HCT116 (cell line): Measurements from ENCODE around the gene FAM221B. TPM values are rescaled to one million over a fixed set of nuclear protein-coding genes. Genes with fewer than 3 reads are reported as not detected.

Experiments used
- ATAC-seq: fragments of 200-7000 bp; cut with Tn5 transposase; 2 replicates; pipeline ENCODE4 v1.9.1; 2020; ENCODE audit warnings: mild to moderate bottlenecking, moderate library complexity
- BruUV-seq: library from RNA; stranded (reverse); fragments of 400-500 nt; replicated peaks from 2 replicates; lab custom pipeline; 2021; lab: Mats Ljungman, UMichigan
- CTCF ChIA-PET: fragments of 300-600 bp; sonication (Branson Sonifier 250); formaldehyde crosslinking; loops from one replicate; lab custom pipeline; 2021; ENCODE audit warnings: antibody characterized with exemption; lab: Charles Lee
- POLR2A ChIA-PET: fragments of 300-600, 350-600 bp; sonication (Branson Sonifier 250); formaldehyde crosslinking; loops from one replicate; lab custom pipeline; 2021; ENCODE audit warnings: antibody characterized with exemption; lab: Charles Lee
- RAD21 ChIA-PET, 2 experiments: fragments of 300-600 bp; sonication (Branson Sonifier 250); formaldehyde crosslinking; loops; one replicate each; lab custom pipeline; 2023; ENCODE audit warnings: low total read pairs in 2 of 2; ENCODE audit not compliant: uncharacterized antibody in 2 of 2, unreplicated experiment in 2 of 2, low non-redundant PET in 1 of 2; lab: Charles Lee
- DNase-seq: peaks from one replicate; pipeline ENCODE4 v3.0.0-alpha.2; 2010; ENCODE audit warnings: low read depth, low spot score
- H2AFZ ChIP-seq: fragments of 200-600 bp; shearing (Covaris generic), sonication (generic); 2 replicates; pipeline ENCODE4 v1.6.1; 2017; ENCODE audit warnings: low read depth, mixed run types, mixed read lengths, antibody characterized with exemption, low read length; ENCODE audit not compliant: poor library complexity, severe bottlenecking
- H3K27ac ChIP-seq: 2 replicates; pipeline ENCODE4 v1.5.1; 2012; ENCODE audit warnings: low read depth, low read length
- H3K27me3 ChIP-seq: fragments of 200-600 bp; sonication (generic); 2 replicates; pipeline ENCODE4 v1.6.1; 2016; ENCODE audit warnings: mixed run types, low read length, mixed read lengths; ENCODE audit not compliant: insufficient read depth
- H3K36me3 ChIP-seq, 2 experiments: fragments of 200-500 bp in 1 of 2; fragments of 200-600 bp in 1 of 2; sonication (Bioruptor generic) in 1 of 2; sonication (generic) in 1 of 2; 2 replicates each; pipeline versions ENCODE4 v1.5.1 to v1.6.1; 2014 to 2016; ENCODE audit warnings: low read length in 2 of 2, inconsistent platforms in 1 of 2, mixed read lengths in 1 of 2, mixed run types in 1 of 2; ENCODE audit not compliant: insufficient read depth in 2 of 2, control insufficient read depth in 1 of 2
- H3K4me1 ChIP-seq, 2 experiments: fragments of 200-600 bp in 1 of 2; sonication (generic) in 1 of 2; 2 replicates each; pipeline versions ENCODE4 v1.5.1 to v1.6.1; 2012 to 2017; ENCODE audit warnings: low read length in 2 of 2, inconsistent platforms in 1 of 2, mild to moderate bottlenecking in 1 of 2, mixed read lengths in 1 of 2, mixed run types in 1 of 2, moderate library complexity in 1 of 2; ENCODE audit not compliant: insufficient read depth in 2 of 2, control insufficient read depth in 1 of 2
- H3K4me2 ChIP-seq: fragments of 200-600 bp; sonication (generic); 2 replicates; pipeline ENCODE4 v1.6.1; 2017; ENCODE audit warnings: mixed run types, low read length, mixed read lengths
- H3K4me3 ChIP-seq, 2 experiments: fragments of 200-600 bp in 1 of 2; sonication (generic) in 1 of 2; replicated peaks in 1 of 2; 2 replicates each; pipeline ENCODE4 v1.5.1; 2011 to 2016; ENCODE audit warnings: low read length in 2 of 2, control low read depth in 1 of 2, low read depth in 1 of 2, mild to moderate bottlenecking in 1 of 2, mixed read lengths in 1 of 2, mixed run types in 1 of 2
- H3K79me2 ChIP-seq: fragments of 200-600 bp; sonication (generic); 2 replicates; pipeline ENCODE4 v1.6.1; 2017; ENCODE audit warnings: mild to moderate bottlenecking, mixed run types, low read length, moderate library complexity, mixed read lengths; ENCODE audit not compliant: insufficient read depth
- H3K9ac ChIP-seq: fragments of 200-600 bp; sonication (generic); 2 replicates; pipeline ENCODE4 v1.6.1; 2016; ENCODE audit warnings: low read length, mixed read lengths
- H3K9me2 ChIP-seq: fragments of 200-600 bp; sonication (generic), shearing (Covaris generic); 2 replicates; pipeline ENCODE4 v1.6.1; 2017; ENCODE audit warnings: mixed run types, mild to moderate bottlenecking, moderate library complexity; ENCODE audit not compliant: insufficient read depth
- H3K9me3 ChIP-seq, 2 experiments: fragments of 200-500 bp in 1 of 2; fragments of 200-600 bp in 1 of 2; sonication (Bioruptor generic) in 1 of 2; sonication (generic) in 1 of 2; 2 replicates each; pipeline ENCODE4 v1.6.1; 2014 to 2017; ENCODE audit warnings: low read length in 2 of 2, mixed read lengths in 2 of 2, inconsistent platforms in 1 of 2, low read depth in 1 of 2, mild to moderate bottlenecking in 1 of 2, mixed run types in 1 of 2, moderate library complexity in 1 of 2; ENCODE audit not compliant: control insufficient read depth in 1 of 2, insufficient read depth in 1 of 2
- H4K20me1 ChIP-seq: fragments of 200-600 bp; sonication (generic), shearing (Covaris generic); 2 replicates; pipeline ENCODE4 v1.6.1; 2017; ENCODE audit warnings: mixed run types, mild to moderate bottlenecking, moderate library complexity; ENCODE audit not compliant: insufficient read depth
- ATF3 ChIP-seq: IDR thresholded peaks from 2 replicates; pipeline ENCODE4 v1.6.1; 2012
- CEBPB ChIP-seq: IDR thresholded peaks from 2 replicates; pipeline ENCODE4 v1.6.1; 2012; ENCODE audit warnings: low read depth
- CTCF ChIP-seq, 3 experiments: fragments of 200-600 bp in 1 of 3; sonication (generic) in 1 of 3; IDR thresholded peaks in 2 of 3; conservative IDR thresholded peaks in 1 of 3; 2 replicates each; pipeline ENCODE4 v1.5.1; 2012 to 2017; ENCODE audit warnings: low read depth in 2 of 3, low read length in 2 of 3, antibody characterized with exemption in 1 of 3, borderline replicate concordance in 1 of 3, control low read depth in 1 of 3, mild to moderate bottlenecking in 1 of 3, mixed read lengths in 1 of 3, mixed run types in 1 of 3, moderate library complexity in 1 of 3; ENCODE audit not compliant: insufficient read depth in 1 of 3
- EGR1 ChIP-seq: IDR thresholded peaks from 2 replicates; pipeline ENCODE4 v1.6.1; 2012; ENCODE audit warnings: low read depth
- ELF1 ChIP-seq: IDR thresholded peaks from 2 replicates; pipeline ENCODE4 v1.6.1; 2012; ENCODE audit warnings: low read depth, borderline replicate concordance
- EZH2 ChIP-seq: fragments of 200-600 bp; sonication (generic); IDR thresholded peaks from 2 replicates; pipeline ENCODE4 v1.6.1; 2017; ENCODE audit warnings: antibody characterized with exemption, mixed run types
- EZH2phosphoT487 ChIP-seq: fragments of 200-600 bp; IDR thresholded peaks from 2 replicates; pipeline ENCODE4 v1.6.1; 2018; ENCODE audit warnings: antibody characterized with exemption, borderline replicate concordance
- JUND ChIP-seq: IDR thresholded peaks from 2 replicates; pipeline ENCODE4 v1.6.1; 2012
- POLR2A ChIP-seq: IDR thresholded peaks from 2 replicates; pipeline ENCODE4 v1.7.0; 2011; ENCODE audit warnings: borderline replicate concordance; ENCODE audit not compliant: insufficient read depth, insufficient read length; ENCODE audit errors: extremely low read depth
- POLR2AphosphoS5 ChIP-seq: IDR thresholded peaks from 2 replicates; pipeline ENCODE4 v1.6.1; 2011; ENCODE audit warnings: mild to moderate bottlenecking, low read depth, low read length, moderate library complexity
- REST ChIP-seq: IDR thresholded peaks from 2 replicates; pipeline ENCODE4 v1.6.1; 2012; ENCODE audit warnings: low read depth
- SP1 ChIP-seq: IDR thresholded peaks from 2 replicates; pipeline ENCODE4 v1.6.1; 2012; ENCODE audit warnings: low read depth
- SRF ChIP-seq: IDR thresholded peaks from 2 replicates; pipeline ENCODE4 v1.6.1; 2012; ENCODE audit warnings: low read depth
- YY1 ChIP-seq: IDR thresholded peaks from 2 replicates; pipeline ENCODE4 v1.6.1; 2011; ENCODE audit warnings: low read length, low read depth, moderate library complexity, mild to moderate bottlenecking; ENCODE audit not compliant: insufficient replicate concordance; ENCODE audit errors: extremely low read depth
- ZFX ChIP-seq: fragments of 450-650 bp; IDR thresholded peaks from 2 replicates; pipeline ENCODE4 v1.6.1; 2017
- intact Hi-C: fragments of 100-400 bp; cut with micrococcal nuclease; formaldehyde crosslinking; loops from 2 replicates; pipeline ENCODE4 v1.10.0; 2022
- total RNA-seq: library from RNA; stranded (reverse); gene quantifications from one replicate; pipeline ENCODE4 v1.2.1, GENCODE V29; 2021; ENCODE audit not compliant: unreplicated experiment

The FAM221B gene
- total RNA-seq, 1 experiment from 2014 or later: not detected

- Histone ChIP-seq H3K27ac (no peak overlapping the region), H3K9me3 (no peaks in the 10 kb centered on the region), H3K79me2 (no peaks in the 10 kb centered on the region), H3K36me3 (no peaks in the 10 kb centered on the region), H3K27me3 (no peaks in the 10 kb centered on the region), H3K4me1 (peaks cover 3 to 6% of the 10 kb centered on the region in 2 experiments; a peak in 2 of 4 replicates), H3K4me3 (no peak overlapping the region), H3K9ac (no peak overlapping the region), H4K20me1 (no peaks in the 10 kb centered on the region), H2AFZ (no peak overlapping the region), H3K9me2 (no peaks in the 10 kb centered on the region), H3K4me2 (no peak overlapping the region)
- TF ChIP-seq REST: no peak
- no peak for TF ChIP-seq POLR2AphosphoS5
- TF ChIP-seq POLR2A: no peak
- TF ChIP-seq JUND: no peak
- no peak for TF ChIP-seq SRF
- BruUV-seq: no TSS peak
- ChIA-PET RAD21 (no interaction called here), CTCF (interaction anchor here (1.8 kb wide), 1 partner anchor 14 kb away, joined by 5 read pairs; no protein-coding TSS in a partner anchor), POLR2A (no interaction called here)
- DNase-seq (no peak), ATAC-seq (no peak)
- intact Hi-C loops: no loop called here
These were observed 40.4 kb upstream of the FAM221B start for GRCh38 chr9:35868933-35869332.

GRCh38 chr9:35867538-35867937 is 39.0 kb upstream of the FAM221B start:
- peaks cover 3 to 6% of the 10 kb centered on the region in 2 experiments; a peak in 2 of 4 replicates for H3K4me1 ChIP-seq
- CTCF ChIA-PET: interaction anchor here (1.8 kb wide), 1 partner anchor 15 kb away, joined by 5 read pairs; no protein-coding TSS in a partner anchor
- H3K27ac ChIP-seq: no peak overlapping the region
- POLR2A ChIA-PET: no interaction called here
- no peaks in the 10 kb centered on the region for H3K9me3 ChIP-seq
- DNase-seq: no peak
- H3K36me3 ChIP-seq: no peaks in the 10 kb centered on the region
- H3K4me3 ChIP-seq: no peak overlapping the region
- no peak for ATAC-seq
- no TSS peak for BruUV-seq
- H3K79me2 ChIP-seq: no peaks in the 10 kb centered on the region
- no peak overlapping the region for H3K9ac ChIP-seq
- no peaks in the 10 kb centered on the region for H3K9me2 ChIP-seq
- H2AFZ ChIP-seq: no peak overlapping the region
- no peaks in the 10 kb centered on the region for H4K20me1 ChIP-seq
- no peak overlapping the region for H3K4me2 ChIP-seq
- no peaks in the 10 kb centered on the region for H3K27me3 ChIP-seq
- RAD21 ChIA-PET: no interaction called here
- intact Hi-C loops: no loop called here
- no peak for TF ChIP-seq ATF3
- no peak for TF ChIP-seq EZH2phosphoT487
- no peak for TF ChIP-seq ELF1
- no peak for TF ChIP-seq YY1
- TF ChIP-seq CEBPB: no peak
- no peak for TF ChIP-seq CTCF (IDR thresholded peaks at IDR 0.05 in 2 of 3, conservative IDR thresholded peaks at IDR 0.05 in 1 of 3; ENCODE audit: borderline replicate concordance in 1 of 3, insufficient read depth in 1 of 3, low read depth in 2 of 3, low read length in 2 of 3)
- TF ChIP-seq JUND: no peak
- TF ChIP-seq POLR2A: no peak
- no peak for TF ChIP-seq ZFX
- TF ChIP-seq SP1: no peak
- no peak for TF ChIP-seq EZH2
- TF ChIP-seq EGR1: no peak
